ENCODE results near the gene UPB1. TPM values are rescaled to one million over a fixed set of nuclear protein-coding genes. Genes with fewer than 3 reads are reported as not detected.

UPB1 gene
- total and polyA plus RNA-seq, 10 of the 15 experiments (the other 5 are each of a cell fraction or from before 2014, with no cell fraction given) = 0.89 to 20.5 (median 3.1) TPM

DNA sequence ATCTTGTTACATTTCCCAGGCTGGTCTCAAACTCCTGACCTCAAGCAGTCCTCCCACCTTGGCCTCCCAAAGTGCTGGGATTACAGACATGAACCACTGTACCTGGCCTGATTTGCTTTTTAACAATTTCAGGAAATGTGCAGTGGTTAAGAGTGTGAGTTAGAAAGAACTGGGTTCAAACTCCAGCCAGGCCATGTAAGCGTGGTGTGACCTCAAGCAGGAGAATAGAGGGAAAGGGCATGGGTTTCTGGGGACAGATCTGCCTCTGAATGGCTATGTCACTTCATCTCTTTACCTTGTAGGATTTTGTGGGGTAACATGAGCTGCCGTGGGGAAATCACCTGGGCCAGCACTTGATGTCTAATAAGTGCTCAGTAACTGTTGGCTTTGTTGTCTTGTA lies 69.9 kb downstream of the UPB1 start:
- CTCF ChIA-PET = no interaction called here
- in situ Hi-C loops (cut with MboI) (no loop called here), intact Hi-C loops (cut with micrococcal nuclease; ENCODE audit: unreplicated experiment) (no loop called here)
- peaks cover 20 to 24% of the 10 kb centered on the region in 2 experiments for H3K36me3 ChIP-seq (ENCODE audit: control insufficient read depth in 2 of 2, insufficient read depth in 2 of 2, low read length in 1 of 2)
- ATAC-seq = no peak
- H3K4me3 ChIP-seq = no peak overlapping the region
- no peak overlapping the region for H3K9ac ChIP-seq (ENCODE audit: control insufficient read depth, insufficient read depth, low read length)
- peaks cover 48% of the 10 kb centered on the region for H3K79me2 ChIP-seq (ENCODE audit: control insufficient read depth, insufficient read depth, low read length)
- no peaks in the 10 kb centered on the region for H3K27me3 ChIP-seq (replicated peaks in 1 of 2; ENCODE audit: control insufficient read depth in 2 of 2, insufficient read depth in 2 of 2, low read length in 1 of 2)
- POLR2A ChIA-PET = interaction anchor here (0.5 to 6.6 kb wide), 4 partner anchors 10 to 58 kb away, joined by 4 to 42 read pairs (median 8); partner anchors contain the start of genes GUCD1 and SNRPD3
- peaks cover 3% of the 10 kb centered on the region; the same call in 1 of the 2 replicates for H4K20me1 ChIP-seq (ENCODE audit: control insufficient read depth, insufficient read depth)
- H3K27ac ChIP-seq (ENCODE audit: control insufficient read depth, insufficient read depth) = no peak overlapping the region
- RAD21 ChIA-PET (ENCODE audit: unreplicated experiment) = interaction anchor here (0.9 to 2.0 kb wide), 2 partner anchors 12 to 38 kb away, joined by 4 to 8 read pairs; partner anchors contain the start of gene GGT1
- no peak overlapping the region for H3K4me2 ChIP-seq (ENCODE audit: control insufficient read depth, insufficient read depth)
- no TSS peak for BruUV-seq (replicated peaks)
- SMC1A ChIA-PET (ENCODE audit: uncharacterized antibody, unreplicated experiment) = interaction anchor here (0.9 to 3.4 kb wide), 3 partner anchors 8 to 12 kb away, joined by 4 to 11 read pairs (median 4); partner anchors contain the start of gene GUCD1
- no peak overlapping the region for H2AFZ ChIP-seq (ENCODE audit: control insufficient read depth, low read depth, low read length)
- H3K4me1 ChIP-seq (ENCODE audit: control insufficient read depth, insufficient read depth, low read length) = no peaks in the 10 kb centered on the region
- FAIRE-seq = peak; percentile 18
- H3K9me3 ChIP-seq (replicated peaks; ENCODE audit: control insufficient read depth, insufficient read depth, low read length) = no peaks in the 10 kb centered on the region
- DNase-seq (ENCODE audit: low read depth, low spot score) = no peak
- WGBS (ENCODE audit: insufficient coverage, insufficient replicate concordance, low lambda C conversion rate, missing lambda C conversion rate) = 65% methylated on average over 2 of the region's 2 CpGs
- TF ChIP-seq, protein P1, sequence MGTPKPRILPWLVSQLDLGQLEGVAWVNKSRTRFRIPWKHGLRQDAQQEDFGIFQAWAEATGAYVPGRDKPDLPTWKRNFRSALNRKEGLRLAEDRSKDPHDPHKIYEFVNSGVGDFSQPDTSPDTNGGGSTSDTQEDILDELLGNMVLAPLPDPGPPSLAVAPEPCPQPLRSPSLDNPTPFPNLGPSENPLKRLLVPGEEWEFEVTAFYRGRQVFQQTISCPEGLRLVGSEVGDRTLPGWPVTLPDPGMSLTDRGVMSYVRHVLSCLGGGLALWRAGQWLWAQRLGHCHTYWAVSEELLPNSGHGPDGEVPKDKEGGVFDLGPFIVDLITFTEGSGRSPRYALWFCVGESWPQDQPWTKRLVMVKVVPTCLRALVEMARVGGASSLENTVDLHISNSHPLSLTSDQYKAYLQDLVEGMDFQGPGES (IDR thresholded peaks at IDR 0.05) = no peak
- no peak for TF ChIP-seq RFX5 (IDR thresholded peaks at IDR 0.05; ENCODE audit: low read depth, low read length)

DNA sequence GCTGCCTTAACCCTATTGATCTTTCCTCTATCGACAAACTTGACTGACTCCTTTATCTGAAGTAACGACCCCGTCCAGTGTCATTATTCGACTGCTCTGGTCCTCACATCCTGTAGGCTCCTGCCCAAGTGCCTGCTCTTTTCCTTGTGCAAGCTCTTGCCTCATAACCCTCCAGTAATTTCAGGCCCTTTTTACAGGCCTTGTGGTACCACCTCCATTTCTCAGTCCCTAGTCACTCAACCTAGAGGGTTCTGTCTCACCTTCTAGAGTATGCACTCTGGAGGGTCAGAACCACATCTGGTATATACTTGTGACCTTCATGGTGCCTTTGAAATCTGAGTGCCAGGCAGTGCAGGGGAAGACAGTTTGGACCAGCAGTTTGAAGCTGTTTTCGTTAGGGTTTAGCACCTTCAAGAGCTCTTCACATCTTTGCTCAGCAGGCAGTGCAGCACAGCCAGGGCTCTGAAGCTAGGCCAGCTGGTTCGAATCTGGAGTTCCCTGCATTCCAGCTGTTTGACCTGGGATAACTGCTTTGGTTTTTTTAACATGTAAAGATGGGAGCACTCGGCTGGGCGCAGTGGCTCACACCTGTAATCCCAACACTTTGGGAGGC lies 71.9 kb downstream of the UPB1 start:
- no peak overlapping the region for H3K27ac ChIP-seq (ENCODE audit: control insufficient read depth, insufficient read depth)
- TF ChIP-seq TCF12 (IDR thresholded peaks at IDR 0.05; ENCODE audit: low read depth, low read length) (no peak), SUPT20H (IDR thresholded peaks at IDR 0.05; ENCODE audit: borderline replicate concordance, control insufficient read depth, low read depth, low read length) (no peak), ZBED1 (IDR thresholded peaks at IDR 0.05; ENCODE audit: borderline replicate concordance) (no peak), STAT1 (conservative IDR thresholded peaks at IDR 0.05) (no peak)
- TF ChIP-seq, protein P2, sequence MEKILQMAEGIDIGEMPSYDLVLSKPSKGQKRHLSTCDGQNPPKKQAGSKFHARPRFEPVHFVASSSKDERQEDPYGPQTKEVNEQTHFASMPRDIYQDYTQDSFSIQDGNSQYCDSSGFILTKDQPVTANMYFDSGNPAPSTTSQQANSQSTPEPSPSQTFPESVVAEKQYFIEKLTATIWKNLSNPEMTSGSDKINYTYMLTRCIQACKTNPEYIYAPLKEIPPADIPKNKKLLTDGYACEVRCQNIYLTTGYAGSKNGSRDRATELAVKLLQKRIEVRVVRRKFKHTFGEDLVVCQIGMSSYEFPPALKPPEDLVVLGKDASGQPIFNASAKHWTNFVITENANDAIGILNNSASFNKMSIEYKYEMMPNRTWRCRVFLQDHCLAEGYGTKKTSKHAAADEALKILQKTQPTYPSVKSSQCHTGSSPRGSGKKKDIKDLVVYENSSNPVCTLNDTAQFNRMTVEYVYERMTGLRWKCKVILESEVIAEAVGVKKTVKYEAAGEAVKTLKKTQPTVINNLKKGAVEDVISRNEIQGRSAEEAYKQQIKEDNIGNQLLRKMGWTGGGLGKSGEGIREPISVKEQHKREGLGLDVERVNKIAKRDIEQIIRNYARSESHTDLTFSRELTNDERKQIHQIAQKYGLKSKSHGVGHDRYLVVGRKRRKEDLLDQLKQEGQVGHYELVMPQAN (conservative IDR thresholded peaks at IDR 0.05) = no peak
- TF ChIP-seq, protein P3, sequence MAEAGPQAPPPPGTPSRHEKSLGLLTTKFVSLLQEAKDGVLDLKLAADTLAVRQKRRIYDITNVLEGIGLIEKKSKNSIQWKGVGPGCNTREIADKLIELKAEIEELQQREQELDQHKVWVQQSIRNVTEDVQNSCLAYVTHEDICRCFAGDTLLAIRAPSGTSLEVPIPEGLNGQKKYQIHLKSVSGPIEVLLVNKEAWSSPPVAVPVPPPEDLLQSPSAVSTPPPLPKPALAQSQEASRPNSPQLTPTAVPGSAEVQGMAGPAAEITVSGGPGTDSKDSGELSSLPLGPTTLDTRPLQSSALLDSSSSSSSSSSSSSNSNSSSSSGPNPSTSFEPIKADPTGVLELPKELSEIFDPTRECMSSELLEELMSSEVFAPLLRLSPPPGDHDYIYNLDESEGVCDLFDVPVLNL (IDR thresholded peaks at IDR 0.05; ENCODE audit: low read depth, low read length) = no peak
- FAIRE-seq = no peak
- peaks cover 35% of the 10 kb centered on the region for H3K79me2 ChIP-seq (ENCODE audit: control insufficient read depth, insufficient read depth, low read length)
- H3K4me1 ChIP-seq (ENCODE audit: control insufficient read depth, insufficient read depth, low read length) = no peaks in the 10 kb centered on the region
- H3K36me3 ChIP-seq (ENCODE audit: control insufficient read depth in 2 of 2, insufficient read depth in 2 of 2, low read length in 1 of 2) = peaks cover 20 to 26% of the 10 kb centered on the region in 2 experiments
- in situ Hi-C loops (cut with MboI) = no loop called here
- no peaks in the 10 kb centered on the region for H3K27me3 ChIP-seq (replicated peaks in 1 of 2; ENCODE audit: control insufficient read depth in 2 of 2, insufficient read depth in 2 of 2, low read length in 1 of 2)
- ChIA-PET POLR2A (interaction anchor here (1.3 to 6.6 kb wide), 2 partner anchors 12 to 14 kb away, joined by 3 to 42 read pairs; partner anchors contain the start of genes GUCD1 and SNRPD3), SMC1A (ENCODE audit: uncharacterized antibody, unreplicated experiment) (interaction anchor here (0.8 to 3.4 kb wide), 7 partner anchors 7 to 43 kb away, joined by 3 to 11 read pairs (median 3); no protein-coding TSS in a partner anchor), CTCF (interaction anchor here (0.8 to 1.9 kb wide), 3 partner anchors 10 to 145 kb away, joined by 3 to 5 read pairs (median 4); no protein-coding TSS in a partner anchor), RAD21 (ENCODE audit: unreplicated experiment) (interaction anchor here (0.9 to 1.9 kb wide), 4 partner anchors 8 to 14 kb away, joined by 3 to 7 read pairs (median 4); partner anchors contain the start of gene GUCD1)
- no peaks in the 10 kb centered on the region for H3K9me3 ChIP-seq (replicated peaks; ENCODE audit: control insufficient read depth, insufficient read depth, low read length)
- H4K20me1 ChIP-seq (ENCODE audit: control insufficient read depth, insufficient read depth) = peaks cover 3% of the 10 kb centered on the region; the same call in 1 of the 2 replicates
- intact Hi-C loops (cut with micrococcal nuclease; ENCODE audit: unreplicated experiment) = no loop called here
- DNase-seq (ENCODE audit: low read depth, low spot score) = no peak
- H3K9ac ChIP-seq (ENCODE audit: control insufficient read depth, insufficient read depth, low read length) = no peak overlapping the region
- H3K4me2 ChIP-seq (ENCODE audit: control insufficient read depth, insufficient read depth) = no peak overlapping the region
- WGBS (ENCODE audit: insufficient coverage, insufficient replicate concordance, low lambda C conversion rate, missing lambda C conversion rate) = 99% methylated on average over 8 of the region's 8 CpGs
- no peak overlapping the region for H3K4me3 ChIP-seq
- no peak overlapping the region for H2AFZ ChIP-seq (ENCODE audit: control insufficient read depth, low read depth, low read length)
- BruUV-seq (replicated peaks) = no TSS peak
- ATAC-seq = no peak; the same call in 2 of the 3 replicates

Data from GM12878 (cell line).